Measurements from ENCODE around the gene DLL3.

The DLL3 gene

GRCh38 chr19:39489756-39490155 is 9.0 kb upstream of the DLL3 start:
- no peak for DNase-seq

- DNase-seq, result no peak
Measured at GRCh38 chr19:39492225-39492624, 6.5 kb upstream of the DLL3 start.

- DNase-seq, result no peak
Measured at GRCh38 chr19:39492788-39493187, 6.0 kb upstream of the DLL3 start.

- no peak for DNase-seq
Measured at GRCh38 chr19:39494661-39495060, 4.1 kb upstream of the DLL3 start.

- no peak for DNase-seq
Measured at GRCh38 chr19:39496063-39496462, 2.7 kb upstream of the DLL3 start.

- DNase-seq, result no peak
Measured at GRCh38 chr19:39497701-39497995, 1.1 kb upstream of the DLL3 start.

GRCh38 chr19:39497996-39498797 is 550 bp upstream of the DLL3 start:
- DNase-seq, result no peak

- no peak for DNase-seq
Measured at GRCh38 chr19:39499932-39500331, 1.2 kb downstream of the DLL3 start.

- DNase-seq, result no peak
Measured at GRCh38 chr19:39500543-39500942, 1.8 kb downstream of the DLL3 start.

- DNase-seq, result no peak
Measured at GRCh38 chr19:39501340-39501739, 2.6 kb downstream of the DLL3 start.

GRCh38 chr19:39502640-39503417 is 4.1 kb downstream of the DLL3 start:
- DNase-seq, result peak; percentile 86

- no peak for DNase-seq
Measured at GRCh38 chr19:39506598-39506943, 7.8 kb downstream of the DLL3 start.

- peak; percentile 52 for DNase-seq
Measured at GRCh38 chr19:39506944-39507714, 8.4 kb downstream of the DLL3 start.

- DNase-seq, result no peak
Measured at GRCh38 chr19:39507715-39508364, 9.1 kb downstream of the DLL3 start.

GRCh38 chr19:39508629-39509028 is 9.9 kb downstream of the DLL3 start:
- no peak for DNase-seq

- no peak for DNase-seq
Measured at GRCh38 chr19:39509233-39509632, 10.5 kb downstream of the DLL3 start.

- no peak for DNase-seq
Measured at GRCh38 chr19:39512988-39513387, 14.2 kb downstream of the DLL3 start.

GRCh38 chr19:39514840-39515550 is 16.2 kb downstream of the DLL3 start, which contains the start of gene SELENOV:
TSS of gene SELENOV (plus strand) at chr19:39515139. CDS start at chr19:39515213, 74 bp downstream.
- no peak for DNase-seq

GRCh38 chr19:39515551-39516191 is 16.9 kb downstream of the DLL3 start:
- no peak for DNase-seq

GRCh38 chr19:39516270-39516669 is 17.5 kb downstream of the DLL3 start:
- no peak for DNase-seq

- no peak for DNase-seq
Measured at GRCh38 chr19:39517432-39517831, 18.7 kb downstream of the DLL3 start.

GRCh38 chr19:39518458-39518857 is 19.7 kb downstream of the DLL3 start:
- DNase-seq, result no peak
